ENCODE data around the gene HRH4. TPM values are rescaled to one million over a fixed set of nuclear protein-coding genes. Genes with fewer than 3 reads are reported as not detected.

Gene HRH4
- polyA plus RNA-seq, 1 of the 3 experiments (the other 2 are of a cell fraction), result not detected

- no peaks in the 10 kb centered on the region for H3F3A ChIP-seq (replicated peaks; ENCODE audit: insufficient read depth)
- no peaks in the 10 kb centered on the region; a peak in 1 of 4 replicates for H3K4me1 ChIP-seq (ENCODE audit: control insufficient read depth in 1 of 2, insufficient read depth in 2 of 2, low read depth in 1 of 2, low read length in 1 of 2)
- no peaks in the 10 kb centered on the region for H3K79me2 ChIP-seq (ENCODE audit: insufficient read depth)
- H3K27ac ChIP-seq (ENCODE audit: low read depth in 2 of 2, low read length in 1 of 2), result no peak overlapping the region
- H3K9me3 ChIP-seq, result no peaks in the 10 kb centered on the region
- CTCF ChIA-PET, result interaction anchor here (1.3 to 1.4 kb wide), 2 partner anchors 28 to 283 kb away, joined by 3 read pairs; no protein-coding TSS in a partner anchor
- H2AFZ ChIP-seq (ENCODE audit: low read depth), result no peak overlapping the region
- H3K27me3 ChIP-seq (ENCODE audit: insufficient read depth), result no peaks in the 10 kb centered on the region
- 94% methylated on average over 4 of the region's 4 CpGs for WGBS (ENCODE audit: low lambda C conversion rate)
- POLR2A ChIA-PET, result no interaction called here
- H3K4me2 ChIP-seq, result no peak overlapping the region
- no peak overlapping the region for H3K9ac ChIP-seq
- no peaks in the 10 kb centered on the region for H3K9me2 ChIP-seq
- DNase-seq, result no peak
- no peak overlapping the region for H3K4me3 ChIP-seq (ENCODE audit: low read depth in 2 of 2, low read length in 1 of 2)
- H4K20me1 ChIP-seq (ENCODE audit: insufficient read depth), result no peaks in the 10 kb centered on the region
- no peak for TF ChIP-seq ELF1 (IDR thresholded peaks at IDR 0.05)
- TF ChIP-seq, protein P1, sequence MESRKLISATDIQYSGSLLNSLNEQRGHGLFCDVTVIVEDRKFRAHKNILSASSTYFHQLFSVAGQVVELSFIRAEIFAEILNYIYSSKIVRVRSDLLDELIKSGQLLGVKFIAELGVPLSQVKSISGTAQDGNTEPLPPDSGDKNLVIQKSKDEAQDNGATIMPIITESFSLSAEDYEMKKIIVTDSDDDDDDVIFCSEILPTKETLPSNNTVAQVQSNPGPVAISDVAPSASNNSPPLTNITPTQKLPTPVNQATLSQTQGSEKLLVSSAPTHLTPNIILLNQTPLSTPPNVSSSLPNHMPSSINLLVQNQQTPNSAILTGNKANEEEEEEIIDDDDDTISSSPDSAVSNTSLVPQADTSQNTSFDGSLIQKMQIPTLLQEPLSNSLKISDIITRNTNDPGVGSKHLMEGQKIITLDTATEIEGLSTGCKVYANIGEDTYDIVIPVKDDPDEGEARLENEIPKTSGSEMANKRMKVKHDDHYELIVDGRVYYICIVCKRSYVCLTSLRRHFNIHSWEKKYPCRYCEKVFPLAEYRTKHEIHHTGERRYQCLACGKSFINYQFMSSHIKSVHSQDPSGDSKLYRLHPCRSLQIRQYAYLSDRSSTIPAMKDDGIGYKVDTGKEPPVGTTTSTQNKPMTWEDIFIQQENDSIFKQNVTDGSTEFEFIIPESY (IDR thresholded peaks at IDR 0.05; ENCODE audit: borderline replicate concordance, low read depth), result no peak
- TF ChIP-seq RFX5 (IDR thresholded peaks at IDR 0.05; ENCODE audit: low read length), result no peak
- no peak for TF ChIP-seq FOSL2 (IDR thresholded peaks at IDR 0.05; ENCODE audit: borderline replicate concordance, low read depth)
- no peak for TF ChIP-seq TCF12 (IDR thresholded peaks at IDR 0.05)
- peaks cover 0 to 3% of the 10 kb centered on the region in 2 experiments for H3K36me3 ChIP-seq (replicated peaks in 1 of 2; ENCODE audit: control insufficient read depth in 1 of 2, insufficient read depth in 2 of 2, low read length in 1 of 2)
Measured at GRCh38 chr18:24459772-24460171, 665 bp upstream of the HRH4 start.

- ChIA-PET POLR2A (no interaction called here), CTCF (interaction anchor here (0.9 to 2.5 kb wide), 2 partner anchors 25 to 27 kb away, joined by 3 to 10 read pairs; no protein-coding TSS in a partner anchor)
- Histone ChIP-seq H3K4me3 (ENCODE audit: low read depth in 2 of 2, low read length in 1 of 2) (no peak overlapping the region), H3K27me3 (ENCODE audit: insufficient read depth) (no peaks in the 10 kb centered on the region), H3K27ac (ENCODE audit: low read depth in 2 of 2, low read length in 1 of 2) (no peak overlapping the region), H3K79me2 (ENCODE audit: insufficient read depth) (no peaks in the 10 kb centered on the region), H3K9me3 (no peaks in the 10 kb centered on the region), H3K36me3 (replicated peaks in 1 of 2; ENCODE audit: control insufficient read depth in 1 of 2, insufficient read depth in 2 of 2, low read length in 1 of 2) (peaks cover 0 to 3% of the 10 kb centered on the region in 2 experiments), H4K20me1 (ENCODE audit: insufficient read depth) (no peaks in the 10 kb centered on the region), H3K9me2 (no peaks in the 10 kb centered on the region), H3K4me1 (ENCODE audit: control insufficient read depth in 1 of 2, insufficient read depth in 2 of 2, low read depth in 1 of 2, low read length in 1 of 2) (no peaks in the 10 kb centered on the region; a peak in 1 of 4 replicates), H3K9ac (no peak overlapping the region), H3K4me2 (no peak overlapping the region), H3F3A (replicated peaks; ENCODE audit: insufficient read depth) (no peaks in the 10 kb centered on the region), H2AFZ (ENCODE audit: low read depth) (no peak overlapping the region)
- no peak for DNase-seq
- 90% methylated on average over 8 of the region's 8 CpGs for WGBS (ENCODE audit: low lambda C conversion rate)
- TF ChIP-seq FOXJ3 (CRISPR knock-in tag; IDR thresholded peaks at IDR 0.05) (no peak), RCOR1 (IDR thresholded peaks at IDR 0.05; ENCODE audit: low read length) (no peak), PBX3 (IDR thresholded peaks at IDR 0.05) (no peak), YY1 (IDR thresholded peaks at IDR 0.05; ENCODE audit: low read depth) (no peak), MXI1 (IDR thresholded peaks at IDR 0.05; ENCODE audit: low read depth, low read length) (no peak), SIN3A (IDR thresholded peaks at IDR 0.05; ENCODE audit: borderline replicate concordance, low read depth, low read length) (no peak), MAX (IDR thresholded peaks at IDR 0.05; ENCODE audit: low read depth) (no peak), MEF2A (IDR thresholded peaks at IDR 0.05; ENCODE audit: borderline replicate concordance, low read depth) (no peak), RFX5 (IDR thresholded peaks at IDR 0.05; ENCODE audit: low read length) (no peak), CHD2 (IDR thresholded peaks at IDR 0.05; ENCODE audit: low read length, partially characterized antibody) (no peak), RAD21 (IDR thresholded peaks at IDR 0.05; ENCODE audit: low read length) (no peak), JUND (IDR thresholded peaks at IDR 0.05) (no peak)
- TF ChIP-seq, protein P1 (IDR thresholded peaks at IDR 0.05; ENCODE audit: borderline replicate concordance, low read depth), result no peak
- TF ChIP-seq, protein P2, sequence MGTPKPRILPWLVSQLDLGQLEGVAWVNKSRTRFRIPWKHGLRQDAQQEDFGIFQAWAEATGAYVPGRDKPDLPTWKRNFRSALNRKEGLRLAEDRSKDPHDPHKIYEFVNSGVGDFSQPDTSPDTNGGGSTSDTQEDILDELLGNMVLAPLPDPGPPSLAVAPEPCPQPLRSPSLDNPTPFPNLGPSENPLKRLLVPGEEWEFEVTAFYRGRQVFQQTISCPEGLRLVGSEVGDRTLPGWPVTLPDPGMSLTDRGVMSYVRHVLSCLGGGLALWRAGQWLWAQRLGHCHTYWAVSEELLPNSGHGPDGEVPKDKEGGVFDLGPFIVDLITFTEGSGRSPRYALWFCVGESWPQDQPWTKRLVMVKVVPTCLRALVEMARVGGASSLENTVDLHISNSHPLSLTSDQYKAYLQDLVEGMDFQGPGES (IDR thresholded peaks at IDR 0.05; ENCODE audit: low read depth, low read length), result no peak
- TF ChIP-seq, protein P3, sequence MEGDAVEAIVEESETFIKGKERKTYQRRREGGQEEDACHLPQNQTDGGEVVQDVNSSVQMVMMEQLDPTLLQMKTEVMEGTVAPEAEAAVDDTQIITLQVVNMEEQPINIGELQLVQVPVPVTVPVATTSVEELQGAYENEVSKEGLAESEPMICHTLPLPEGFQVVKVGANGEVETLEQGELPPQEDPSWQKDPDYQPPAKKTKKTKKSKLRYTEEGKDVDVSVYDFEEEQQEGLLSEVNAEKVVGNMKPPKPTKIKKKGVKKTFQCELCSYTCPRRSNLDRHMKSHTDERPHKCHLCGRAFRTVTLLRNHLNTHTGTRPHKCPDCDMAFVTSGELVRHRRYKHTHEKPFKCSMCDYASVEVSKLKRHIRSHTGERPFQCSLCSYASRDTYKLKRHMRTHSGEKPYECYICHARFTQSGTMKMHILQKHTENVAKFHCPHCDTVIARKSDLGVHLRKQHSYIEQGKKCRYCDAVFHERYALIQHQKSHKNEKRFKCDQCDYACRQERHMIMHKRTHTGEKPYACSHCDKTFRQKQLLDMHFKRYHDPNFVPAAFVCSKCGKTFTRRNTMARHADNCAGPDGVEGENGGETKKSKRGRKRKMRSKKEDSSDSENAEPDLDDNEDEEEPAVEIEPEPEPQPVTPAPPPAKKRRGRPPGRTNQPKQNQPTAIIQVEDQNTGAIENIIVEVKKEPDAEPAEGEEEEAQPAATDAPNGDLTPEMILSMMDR (IDR thresholded peaks at IDR 0.05), result no peak
- TF ChIP-seq, protein P4, sequence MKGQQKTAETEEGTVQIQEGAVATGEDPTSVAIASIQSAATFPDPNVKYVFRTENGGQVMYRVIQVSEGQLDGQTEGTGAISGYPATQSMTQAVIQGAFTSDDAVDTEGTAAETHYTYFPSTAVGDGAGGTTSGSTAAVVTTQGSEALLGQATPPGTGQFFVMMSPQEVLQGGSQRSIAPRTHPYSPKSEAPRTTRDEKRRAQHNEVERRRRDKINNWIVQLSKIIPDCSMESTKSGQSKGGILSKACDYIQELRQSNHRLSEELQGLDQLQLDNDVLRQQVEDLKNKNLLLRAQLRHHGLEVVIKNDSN (IDR thresholded peaks at IDR 0.05; ENCODE audit: borderline replicate concordance, low read depth), result no peak
Measured at GRCh38 chr18:24461996-24462395, 1.6 kb downstream of the HRH4 start.
